GM13976 (cell line): Measurements from ENCODE around the gene CMC4.

ENCODE experiments used
- DNase-seq: peaks from one replicate; pipeline ENCODE4 v3.0.0; 2012; ENCODE audit warnings: low spot score
- in situ Hi-C: fragments of 300-500 bp; cut with MboI; formaldehyde crosslinking; loops from one replicate; pipeline ENCODE4 v1.12.0; 2022; ENCODE audit warnings: low sequenced_read_pairs, mixed read lengths, inconsistent platforms; ENCODE audit not compliant: unreplicated experiment
- TF ChIP-seq, protein P1 (sequence below): IDR thresholded peaks from 2 replicates; pipeline ENCODE4 v1.5.1; 2012; ENCODE audit warnings: borderline replicate concordance, mild to moderate bottlenecking; ENCODE audit not compliant: insufficient read depth; ENCODE audit errors: extremely low read depth, missing control alignments, control extremely low read depth

Gene CMC4

DNA sequence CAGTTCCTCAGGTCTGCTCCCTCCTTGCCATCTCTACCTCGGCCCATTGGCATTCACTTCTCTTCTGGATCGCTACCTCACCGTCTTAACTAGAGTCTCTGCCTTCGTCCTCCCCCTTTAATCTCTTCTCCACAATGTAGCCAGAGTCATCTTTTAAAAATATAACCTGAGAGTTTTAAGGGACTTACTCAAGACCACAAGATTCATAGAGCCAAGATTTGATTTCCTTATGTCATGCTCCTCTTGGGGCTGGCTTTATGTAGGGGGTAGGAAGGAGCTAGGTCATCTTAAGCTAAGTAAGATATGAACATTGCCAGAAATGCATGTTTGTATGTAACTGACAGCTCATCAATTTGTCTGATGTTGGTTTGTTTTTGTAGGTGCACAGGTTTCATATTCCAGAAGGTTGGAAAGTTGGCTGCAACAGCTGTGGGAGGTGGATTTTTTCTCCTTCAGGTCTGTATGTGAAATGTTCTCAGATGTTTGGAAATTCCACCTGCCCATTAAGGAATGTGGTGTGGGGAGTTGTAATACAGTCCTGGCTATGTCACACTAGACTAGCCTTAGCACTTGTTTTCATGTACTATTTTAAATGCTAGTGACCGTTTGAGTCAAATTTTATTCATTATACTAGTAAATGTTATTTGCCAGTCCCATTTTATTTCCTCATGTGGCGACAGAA lies 24.7 kb downstream of the CMC4 start:
- DNase-seq = no peak
- TF ChIP-seq, protein P1, sequence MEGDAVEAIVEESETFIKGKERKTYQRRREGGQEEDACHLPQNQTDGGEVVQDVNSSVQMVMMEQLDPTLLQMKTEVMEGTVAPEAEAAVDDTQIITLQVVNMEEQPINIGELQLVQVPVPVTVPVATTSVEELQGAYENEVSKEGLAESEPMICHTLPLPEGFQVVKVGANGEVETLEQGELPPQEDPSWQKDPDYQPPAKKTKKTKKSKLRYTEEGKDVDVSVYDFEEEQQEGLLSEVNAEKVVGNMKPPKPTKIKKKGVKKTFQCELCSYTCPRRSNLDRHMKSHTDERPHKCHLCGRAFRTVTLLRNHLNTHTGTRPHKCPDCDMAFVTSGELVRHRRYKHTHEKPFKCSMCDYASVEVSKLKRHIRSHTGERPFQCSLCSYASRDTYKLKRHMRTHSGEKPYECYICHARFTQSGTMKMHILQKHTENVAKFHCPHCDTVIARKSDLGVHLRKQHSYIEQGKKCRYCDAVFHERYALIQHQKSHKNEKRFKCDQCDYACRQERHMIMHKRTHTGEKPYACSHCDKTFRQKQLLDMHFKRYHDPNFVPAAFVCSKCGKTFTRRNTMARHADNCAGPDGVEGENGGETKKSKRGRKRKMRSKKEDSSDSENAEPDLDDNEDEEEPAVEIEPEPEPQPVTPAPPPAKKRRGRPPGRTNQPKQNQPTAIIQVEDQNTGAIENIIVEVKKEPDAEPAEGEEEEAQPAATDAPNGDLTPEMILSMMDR = no peak
- in situ Hi-C loops = no loop called here

DNA sequence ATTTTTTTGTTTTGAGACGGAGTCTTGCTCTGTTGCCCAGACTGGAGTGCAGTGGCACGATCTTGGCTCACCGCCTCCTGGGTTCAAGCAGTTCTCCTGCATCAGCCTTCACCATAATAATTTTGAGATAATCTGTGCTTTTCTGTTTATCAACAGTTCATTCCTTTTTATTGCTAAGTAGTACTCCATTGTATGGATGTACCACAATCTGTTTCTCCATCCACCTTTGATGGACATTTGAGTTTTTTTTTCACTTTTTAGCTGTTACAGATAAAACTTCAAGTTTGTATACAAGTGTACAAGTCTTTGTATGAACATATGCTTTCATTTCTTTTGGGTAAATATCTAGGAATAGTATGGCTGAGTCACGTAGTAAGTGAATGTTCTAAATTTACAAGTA lies 35.2 kb downstream of the CMC4 start:
- in situ Hi-C loops = no loop called here
- TF ChIP-seq, protein P1 = no peak

DNA sequence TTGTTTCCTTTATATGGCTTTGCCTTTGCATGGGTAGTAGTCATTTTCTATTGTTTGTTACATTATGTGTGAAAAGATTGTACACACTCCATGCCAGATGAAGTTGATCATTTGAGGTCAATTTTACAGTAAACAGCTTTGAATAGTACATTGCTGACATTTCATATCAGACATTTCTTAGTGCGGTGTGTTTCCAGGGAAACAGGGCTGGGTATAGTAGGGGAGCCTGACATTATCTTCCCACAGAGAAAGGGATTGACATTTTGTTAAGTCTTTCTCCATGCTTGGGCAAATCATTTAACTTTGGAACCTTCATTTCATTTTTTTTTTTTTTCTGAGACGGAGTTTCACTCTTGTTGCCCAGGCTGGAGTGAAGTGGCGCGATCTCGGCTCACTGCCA lies 39.3 kb downstream of the CMC4 start:
- no peak for DNase-seq
- in situ Hi-C loops = no loop called here
- TF ChIP-seq, protein P1 = no peak

More for the DNA sequence above, 35.2 kb downstream of the CMC4 start:
- DNase-seq = no peak

DNA sequence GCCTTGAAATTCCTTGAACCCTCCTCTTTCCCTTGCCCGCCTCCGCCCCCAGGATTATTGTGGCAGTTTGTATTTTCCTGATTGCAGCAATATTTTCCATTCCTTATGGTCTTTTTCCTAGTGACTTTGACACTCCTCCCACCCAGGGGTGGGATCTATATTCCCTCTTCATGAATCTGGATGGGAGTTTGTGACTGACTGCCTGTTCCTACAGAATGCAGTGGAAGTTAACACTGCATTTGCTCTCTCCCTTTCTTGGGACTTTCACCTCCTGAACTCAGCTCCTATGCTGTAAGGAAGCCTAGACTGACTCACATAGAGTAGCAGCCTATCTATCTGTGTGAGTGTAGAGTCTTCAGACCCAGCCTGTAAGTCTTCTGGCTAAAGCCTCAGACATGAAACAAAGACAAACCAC lies 42.1 kb downstream of the CMC4 start:
- in situ Hi-C loops = no loop called here
- TF ChIP-seq, protein P1 = no peak
- no peak for DNase-seq

DNA sequence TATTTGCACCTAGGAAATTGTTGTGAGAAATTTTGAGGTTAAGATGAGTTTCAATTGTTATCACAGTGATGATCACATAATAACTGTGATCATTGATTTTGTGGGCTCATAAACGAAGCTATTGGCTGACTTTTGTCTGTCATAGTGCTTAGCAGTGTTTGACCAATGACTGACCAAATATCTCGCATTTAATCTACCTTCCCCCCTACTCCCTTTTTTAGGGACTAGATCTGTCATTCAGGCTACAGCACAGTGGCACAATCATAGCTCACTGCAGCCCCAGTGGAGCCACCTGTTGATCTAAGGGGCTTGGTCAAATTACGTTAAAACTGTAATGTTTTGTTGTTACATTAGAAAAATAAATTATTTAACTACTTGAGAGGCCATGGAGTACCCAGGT lies 42.8 kb downstream of the CMC4 start:
- TF ChIP-seq, protein P1 = peak; percentile 3
- DNase-seq = no peak
- in situ Hi-C loops = no loop called here

DNA sequence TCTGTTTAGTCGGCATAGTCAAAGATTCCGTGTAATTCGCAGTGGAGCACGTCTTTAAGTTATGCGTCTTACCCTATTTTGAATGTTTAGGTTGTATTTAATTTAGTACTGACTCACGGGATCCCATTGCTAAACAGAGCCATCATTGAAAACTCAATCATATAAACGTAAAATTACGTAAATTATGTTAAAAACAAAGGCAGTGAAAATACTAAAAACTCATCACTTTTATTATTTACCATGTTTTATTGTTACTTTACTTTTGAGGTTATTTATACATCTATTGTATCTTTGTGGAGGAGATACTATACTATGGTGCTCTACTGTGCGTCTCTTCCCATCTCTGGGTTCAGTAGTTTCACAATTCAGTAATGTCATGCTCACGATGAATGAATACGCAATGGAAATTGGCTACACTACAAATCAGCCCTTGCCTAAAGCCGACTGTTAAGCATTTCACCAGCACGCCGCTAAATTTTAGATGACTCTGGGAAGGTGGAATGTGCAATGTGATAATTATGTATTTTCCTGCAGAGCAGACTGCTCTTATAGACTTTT lies 43.3 kb downstream of the CMC4 start:
- in situ Hi-C loops = no loop called here
- TF ChIP-seq, protein P1 = no peak
- DNase-seq = no peak
